Panc1 (cell line): ENCODE results near the gene CERS5.

Source experiments
- CTCF ChIP-seq: fragments of 450-650 bp; IDR thresholded peaks from 2 replicates; pipeline ENCODE4 v1.5.1; 2017; ENCODE audit warnings: mild to moderate bottlenecking
- REST ChIP-seq, 2 experiments: IDR thresholded peaks; 2 replicates each; pipeline ENCODE4 v1.6.1; 2011 to 2012; ENCODE audit warnings: low read depth in 2 of 2, control low read depth in 1 of 2, low read length in 1 of 2, mild to moderate bottlenecking in 1 of 2, moderate library complexity in 1 of 2; ENCODE audit not compliant: insufficient read depth in 1 of 2

DNA sequence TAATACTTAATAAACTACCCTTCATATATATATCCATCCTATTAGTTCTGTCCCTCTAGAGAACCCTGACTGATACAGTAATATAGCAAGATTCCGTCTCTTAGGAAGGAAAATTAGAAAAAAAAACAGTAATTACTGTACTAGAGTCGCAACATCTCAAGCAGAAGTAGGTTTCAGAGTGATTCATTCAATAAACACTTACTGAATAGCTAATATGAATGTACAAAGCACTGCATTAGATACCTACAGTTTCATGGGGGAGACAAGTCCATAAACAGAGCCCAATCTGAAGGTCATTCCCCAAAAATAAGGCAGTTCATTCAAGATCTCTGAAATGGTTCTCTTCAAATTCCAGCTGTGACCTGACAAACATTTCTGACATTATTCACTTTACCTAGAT is 9.9 kb downstream of the CERS5 start:
- no peak for TF ChIP-seq CTCF
- no peak for TF ChIP-seq REST (IDR thresholded peaks at IDR 0.05; ENCODE audit: insufficient read depth in 1 of 2, low read depth in 2 of 2, low read length in 1 of 2)
